ENCODE data around the gene ALDH1A3. TPM values are rescaled to one million over a fixed set of nuclear protein-coding genes. Genes with fewer than 3 reads are reported as not detected.
A peak's percentile ranks its signal among the peaks of the same experiment; 100 is the strongest.

The ALDH1A3 gene
- total and polyA plus RNA-seq, 2 of the 13 experiments (the other 11 are each of a cell fraction or from before 2014, with no cell fraction given), result not detected

DNA sequence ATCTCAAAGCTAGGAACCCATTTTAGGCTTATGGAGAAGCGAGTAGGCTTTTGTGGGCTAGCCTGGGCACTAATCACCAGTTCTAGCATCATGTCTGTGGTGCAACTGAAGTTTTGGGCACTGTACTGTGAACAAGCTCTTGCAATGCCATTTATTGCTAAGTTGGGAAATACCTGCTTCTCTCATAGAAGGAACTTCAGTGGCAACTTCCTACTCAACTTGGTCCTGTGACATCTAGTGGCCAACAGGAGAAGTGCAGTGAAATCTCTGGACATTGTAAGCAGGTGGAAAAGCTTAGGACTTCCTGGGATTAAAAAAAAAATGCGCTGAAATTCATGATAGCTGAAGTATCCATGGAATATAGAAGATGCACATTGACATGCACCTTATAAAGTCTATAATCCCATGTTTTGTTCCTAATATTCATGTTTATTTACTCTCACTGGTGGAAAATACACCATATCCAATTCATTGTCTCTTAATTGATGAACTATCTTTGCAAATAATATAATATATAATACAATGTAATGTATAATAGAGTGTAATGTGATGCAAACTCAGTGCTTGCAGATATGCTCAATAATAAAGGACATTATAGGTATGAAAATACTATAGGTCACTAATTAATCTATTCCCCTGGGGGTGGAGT, 6.5 kb upstream of the ALDH1A3 start (continued):
- TF ChIP-seq SMYD3 (CRISPR knock-in tag; IDR thresholded peaks at IDR 0.05), result no peak
- TF ChIP-seq, protein P1, sequence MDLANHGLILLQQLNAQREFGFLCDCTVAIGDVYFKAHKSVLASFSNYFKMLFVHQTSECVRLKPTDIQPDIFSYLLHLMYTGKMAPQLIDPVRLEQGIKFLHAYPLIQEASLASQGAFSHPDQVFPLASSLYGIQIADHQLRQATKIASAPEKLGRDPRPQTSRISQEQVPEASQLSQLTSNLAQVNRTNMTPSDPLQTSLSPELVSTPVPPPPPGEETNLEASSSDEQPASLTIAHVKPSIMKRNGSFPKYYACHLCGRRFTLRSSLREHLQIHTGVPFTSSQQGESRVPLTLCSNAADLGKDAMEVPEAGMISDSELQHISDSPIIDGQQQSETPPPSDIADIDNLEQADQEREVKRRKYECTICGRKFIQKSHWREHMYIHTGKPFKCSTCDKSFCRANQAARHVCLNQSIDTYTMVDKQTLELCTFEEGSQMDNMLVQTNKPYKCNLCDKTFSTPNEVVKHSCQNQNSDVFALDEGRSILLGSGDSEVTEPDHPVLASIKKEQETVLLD (CRISPR knock-in tag; IDR thresholded peaks at IDR 0.05; ENCODE audit: low read depth), result no peak
- TF ChIP-seq, protein P2, sequence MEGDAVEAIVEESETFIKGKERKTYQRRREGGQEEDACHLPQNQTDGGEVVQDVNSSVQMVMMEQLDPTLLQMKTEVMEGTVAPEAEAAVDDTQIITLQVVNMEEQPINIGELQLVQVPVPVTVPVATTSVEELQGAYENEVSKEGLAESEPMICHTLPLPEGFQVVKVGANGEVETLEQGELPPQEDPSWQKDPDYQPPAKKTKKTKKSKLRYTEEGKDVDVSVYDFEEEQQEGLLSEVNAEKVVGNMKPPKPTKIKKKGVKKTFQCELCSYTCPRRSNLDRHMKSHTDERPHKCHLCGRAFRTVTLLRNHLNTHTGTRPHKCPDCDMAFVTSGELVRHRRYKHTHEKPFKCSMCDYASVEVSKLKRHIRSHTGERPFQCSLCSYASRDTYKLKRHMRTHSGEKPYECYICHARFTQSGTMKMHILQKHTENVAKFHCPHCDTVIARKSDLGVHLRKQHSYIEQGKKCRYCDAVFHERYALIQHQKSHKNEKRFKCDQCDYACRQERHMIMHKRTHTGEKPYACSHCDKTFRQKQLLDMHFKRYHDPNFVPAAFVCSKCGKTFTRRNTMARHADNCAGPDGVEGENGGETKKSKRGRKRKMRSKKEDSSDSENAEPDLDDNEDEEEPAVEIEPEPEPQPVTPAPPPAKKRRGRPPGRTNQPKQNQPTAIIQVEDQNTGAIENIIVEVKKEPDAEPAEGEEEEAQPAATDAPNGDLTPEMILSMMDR (CRISPR knock-in tag; IDR thresholded peaks at IDR 0.05), result peak; percentile 82
- TF ChIP-seq, protein P3, sequence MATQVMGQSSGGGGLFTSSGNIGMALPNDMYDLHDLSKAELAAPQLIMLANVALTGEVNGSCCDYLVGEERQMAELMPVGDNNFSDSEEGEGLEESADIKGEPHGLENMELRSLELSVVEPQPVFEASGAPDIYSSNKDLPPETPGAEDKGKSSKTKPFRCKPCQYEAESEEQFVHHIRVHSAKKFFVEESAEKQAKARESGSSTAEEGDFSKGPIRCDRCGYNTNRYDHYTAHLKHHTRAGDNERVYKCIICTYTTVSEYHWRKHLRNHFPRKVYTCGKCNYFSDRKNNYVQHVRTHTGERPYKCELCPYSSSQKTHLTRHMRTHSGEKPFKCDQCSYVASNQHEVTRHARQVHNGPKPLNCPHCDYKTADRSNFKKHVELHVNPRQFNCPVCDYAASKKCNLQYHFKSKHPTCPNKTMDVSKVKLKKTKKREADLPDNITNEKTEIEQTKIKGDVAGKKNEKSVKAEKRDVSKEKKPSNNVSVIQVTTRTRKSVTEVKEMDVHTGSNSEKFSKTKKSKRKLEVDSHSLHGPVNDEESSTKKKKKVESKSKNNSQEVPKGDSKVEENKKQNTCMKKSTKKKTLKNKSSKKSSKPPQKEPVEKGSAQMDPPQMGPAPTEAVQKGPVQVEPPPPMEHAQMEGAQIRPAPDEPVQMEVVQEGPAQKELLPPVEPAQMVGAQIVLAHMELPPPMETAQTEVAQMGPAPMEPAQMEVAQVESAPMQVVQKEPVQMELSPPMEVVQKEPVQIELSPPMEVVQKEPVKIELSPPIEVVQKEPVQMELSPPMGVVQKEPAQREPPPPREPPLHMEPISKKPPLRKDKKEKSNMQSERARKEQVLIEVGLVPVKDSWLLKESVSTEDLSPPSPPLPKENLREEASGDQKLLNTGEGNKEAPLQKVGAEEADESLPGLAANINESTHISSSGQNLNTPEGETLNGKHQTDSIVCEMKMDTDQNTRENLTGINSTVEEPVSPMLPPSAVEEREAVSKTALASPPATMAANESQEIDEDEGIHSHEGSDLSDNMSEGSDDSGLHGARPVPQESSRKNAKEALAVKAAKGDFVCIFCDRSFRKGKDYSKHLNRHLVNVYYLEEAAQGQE (IDR thresholded peaks at IDR 0.05; ENCODE audit: borderline replicate concordance in 1 of 2, low read depth in 1 of 2, low read length in 2 of 2), result no peak
- TF ChIP-seq HOXA5 (CRISPR knock-in tag; IDR thresholded peaks at IDR 0.05), result no peak
- no peak for TF ChIP-seq ZBTB7A (CRISPR knock-in tag; IDR thresholded peaks at IDR 0.05)
- no peak for TF ChIP-seq ZBTB7B (CRISPR knock-in tag; IDR thresholded peaks at IDR 0.05)
- no peak for TF ChIP-seq GABPA (IDR thresholded peaks at IDR 0.05; ENCODE audit: low read depth, low read length)
- peak; percentile 24; the same call in 1 of the 2 replicates for TF ChIP-seq GABPA (CRISPR knock-in tag; IDR thresholded peaks at IDR 0.05; ENCODE audit: low read depth)
- TF ChIP-seq MTF1 (CRISPR knock-in tag; IDR thresholded peaks at IDR 0.05), result no peak
- no peak for TF ChIP-seq SALL1 (CRISPR knock-in tag; IDR thresholded peaks at IDR 0.05)
- TF ChIP-seq ZNF510 (CRISPR knock-in tag; IDR thresholded peaks at IDR 0.05; ENCODE audit: low read depth), result no peak
- TF ChIP-seq ZNF329 (CRISPR knock-in tag; IDR thresholded peaks at IDR 0.05; ENCODE audit: low read depth), result no peak
- TF ChIP-seq ZSCAN9 (CRISPR knock-in tag; IDR thresholded peaks at IDR 0.05; ENCODE audit: borderline replicate concordance), result no peak
- TF ChIP-seq PAF1 (CRISPR knock-in tag; IDR thresholded peaks at IDR 0.05), result no peak
- TF ChIP-seq CHD2 (IDR thresholded peaks at IDR 0.05; ENCODE audit: low read depth, low read length), result no peak
- TF ChIP-seq, protein P4, sequence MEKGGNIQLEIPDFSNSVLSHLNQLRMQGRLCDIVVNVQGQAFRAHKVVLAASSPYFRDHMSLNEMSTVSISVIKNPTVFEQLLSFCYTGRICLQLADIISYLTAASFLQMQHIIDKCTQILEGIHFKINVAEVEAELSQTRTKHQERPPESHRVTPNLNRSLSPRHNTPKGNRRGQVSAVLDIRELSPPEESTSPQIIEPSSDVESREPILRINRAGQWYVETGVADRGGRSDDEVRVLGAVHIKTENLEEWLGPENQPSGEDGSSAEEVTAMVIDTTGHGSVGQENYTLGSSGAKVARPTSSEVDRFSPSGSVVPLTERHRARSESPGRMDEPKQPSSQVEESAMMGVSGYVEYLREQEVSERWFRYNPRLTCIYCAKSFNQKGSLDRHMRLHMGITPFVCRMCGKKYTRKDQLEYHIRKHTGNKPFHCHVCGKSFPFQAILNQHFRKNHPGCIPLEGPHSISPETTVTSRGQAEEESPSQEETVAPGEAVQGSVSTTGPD (CRISPR knock-in tag; IDR thresholded peaks at IDR 0.05), result no peak
- TF ChIP-seq ZNF343 (CRISPR knock-in tag; IDR thresholded peaks at IDR 0.05), result no peak
- no peak for TF ChIP-seq JUNB (CRISPR knock-in tag; IDR thresholded peaks at IDR 0.05; ENCODE audit: borderline replicate concordance)
- TF ChIP-seq ZNF441 (CRISPR knock-in tag; IDR thresholded peaks at IDR 0.05; ENCODE audit: borderline replicate concordance), result no peak
- TF ChIP-seq HDAC6 (IDR thresholded peaks at IDR 0.05; ENCODE audit: low read depth, low read length), result no peak
- no peak for TF ChIP-seq ZNF260 (CRISPR knock-in tag; IDR thresholded peaks at IDR 0.05; ENCODE audit: borderline replicate concordance, low read depth)
